CD4-positive, CD25-positive, alpha-beta regulatory T cell (primary cell): ENCODE measurements around the gene CPA3. TPM values are rescaled to one million over a fixed set of nuclear protein-coding genes. Genes with fewer than 3 reads are reported as not detected.

Experiments used
- ATAC-seq, 2 donors: fragments of 150-1000 bp; cut with Tn5 transposase; one replicate each; pipeline ENCODE4 v1.10.0; 2021; ENCODE audit warnings: low read depth in 2 of 2, moderate number of reproducible peaks in 2 of 2, moderate library complexity in 1 of 2
- DNase-seq, 3 donors: peaks; one replicate each; pipeline versions ENCODE4 v3.0.0 to v3.0.0-alpha.2; 2012 to 2022; ENCODE audit warnings: mixed read lengths in 1 of 3
- H3K27ac ChIP-seq: one replicate; pipeline ENCODE4 v1.7.0; 2013; ENCODE audit warnings: mild to moderate bottlenecking, low read length; ENCODE audit not compliant: insufficient read depth, poor library complexity, severe bottlenecking
- H3K27me3 ChIP-seq: one replicate; pipeline ENCODE4 v1.7.0; 2013; ENCODE audit warnings: low read length; ENCODE audit not compliant: control insufficient read depth, insufficient read depth
- H3K36me3 ChIP-seq: one replicate; pipeline ENCODE4 v1.7.0; 2013; ENCODE audit warnings: mild to moderate bottlenecking, low read length, moderate library complexity; ENCODE audit not compliant: control insufficient read depth, insufficient read depth
- H3K4me1 ChIP-seq: 2 replicates; pipeline ENCODE4 v1.7.0; 2013; ENCODE audit warnings: mild to moderate bottlenecking, low read length; ENCODE audit not compliant: insufficient read depth, control insufficient read depth, poor library complexity, severe bottlenecking
- H3K4me3 ChIP-seq: one replicate; pipeline ENCODE4 v1.7.0; 2013; ENCODE audit warnings: low read depth, mild to moderate bottlenecking, low read length, moderate library complexity
- H3K9me3 ChIP-seq, 2 experiments: 1 replicate in 1 of 2; 2 replicates in 1 of 2; pipeline ENCODE4 v1.7.0; 2013; ENCODE audit warnings: low read length in 2 of 2, mild to moderate bottlenecking in 1 of 2, moderate library complexity in 1 of 2; ENCODE audit not compliant: control insufficient read depth in 2 of 2
- H3K27ac Mint-ChIP-seq, 3 donors: one replicate each; pipeline ENCODE4 v1.8.0; 2020 to 2022; ENCODE audit warnings: mild to moderate bottlenecking in 3 of 3, mixed read lengths in 3 of 3, moderate library complexity in 2 of 3
- H3K27me3 Mint-ChIP-seq: one replicate; pipeline ENCODE4 v1.8.0; 2022; ENCODE audit warnings: mild to moderate bottlenecking, mixed read lengths
- H3K36me3 Mint-ChIP-seq: one replicate; pipeline ENCODE4 v1.8.0; 2020; ENCODE audit warnings: mixed read lengths
- H3K4me1 Mint-ChIP-seq, 4 donors: one replicate each; pipeline ENCODE4 v1.8.0; 2020 to 2022; ENCODE audit warnings: mixed read lengths in 4 of 4, mild to moderate bottlenecking in 1 of 4
- H3K4me3 Mint-ChIP-seq, 4 donors: one replicate each; pipeline ENCODE4 v1.8.0; 2020 to 2022; ENCODE audit warnings: mild to moderate bottlenecking in 4 of 4, mixed read lengths in 4 of 4, moderate library complexity in 3 of 4
- H3K9me3 Mint-ChIP-seq, 7 donors: one replicate each; pipeline ENCODE4 v1.8.0; 2020 to 2022; ENCODE audit warnings: mixed read lengths in 7 of 7, mild to moderate bottlenecking in 3 of 7, moderate library complexity in 2 of 7
- polyA plus RNA-seq, 4 donors: library from polyadenylated mRNA; unstranded; fragments of 300-500 nt; fragmentation: Illumina TruSeq; gene quantifications; one replicate each; pipeline ENCODE4 v1.2.3, GENCODE V29; 2021
- total RNA-seq: library from RNA; stranded (reverse); gene quantifications from one replicate; pipeline ENCODE4 v1.2.3, GENCODE V29; 2022

Gene CPA3
- total and polyA plus RNA-seq, 5 donors from 2014 or later = 1.1 TPM; not detected in 4

- Mint-ChIP-seq H3K9me3 (no peaks in the 10 kb centered on the region), H3K4me1 (no peaks in the 10 kb centered on the region), H3K4me3 (no peak overlapping the region), H3K27ac (no peak overlapping the region), H3K27me3 (peaks cover 18% of the 10 kb centered on the region), H3K36me3 (no peaks in the 10 kb centered on the region)
- no peaks in the 10 kb centered on the region for H3K36me3 ChIP-seq
- ATAC-seq (no peak), DNase-seq (no peak)
- H3K27ac ChIP-seq = no peak overlapping the region
- H3K4me3 ChIP-seq = no peak overlapping the region
- no peaks in the 10 kb centered on the region for H3K4me1 ChIP-seq
- H3K27me3 ChIP-seq = no peaks in the 10 kb centered on the region
- no peaks in the 10 kb centered on the region for H3K9me3 ChIP-seq
These were observed 1.3 kb upstream of the CPA3 start for GRCh38 chr3:148863814-148864213.

DNA sequence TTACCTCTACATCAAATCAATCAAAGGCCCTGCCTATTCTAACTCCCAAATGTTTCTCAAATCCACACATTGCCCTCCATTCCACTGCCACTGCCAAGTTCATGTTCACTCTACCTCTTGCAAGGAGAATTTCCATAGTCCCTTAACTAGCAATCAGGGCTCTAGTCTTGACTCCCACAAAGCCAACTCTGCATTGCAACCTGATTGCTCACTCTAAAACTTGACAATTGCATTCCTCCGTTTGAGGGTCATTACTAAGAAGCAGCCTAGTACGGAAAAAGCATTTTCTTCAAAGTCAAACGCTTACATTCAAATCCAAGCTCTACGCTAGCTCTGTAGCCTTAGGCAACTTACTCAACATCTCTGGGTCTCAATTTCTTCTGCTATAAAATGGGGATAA lies 1.2 kb downstream of the CPA3 start:
- H3K4me1 ChIP-seq = no peaks in the 10 kb centered on the region
- no peak for DNase-seq
- Mint-ChIP-seq H3K27me3 (peaks cover 18% of the 10 kb centered on the region), H3K4me1 (no peaks in the 10 kb centered on the region), H3K36me3 (no peaks in the 10 kb centered on the region), H3K27ac (no peak overlapping the region), H3K9me3 (peaks cover 0 to 2% (median 0%) of the 10 kb centered on the region in 7 donors), H3K4me3 (no peak overlapping the region)
- no peaks in the 10 kb centered on the region for H3K9me3 ChIP-seq
- ATAC-seq = no peak
- H3K4me3 ChIP-seq = no peak overlapping the region
- no peak overlapping the region for H3K27ac ChIP-seq
- no peaks in the 10 kb centered on the region for H3K27me3 ChIP-seq
- H3K36me3 ChIP-seq = no peaks in the 10 kb centered on the region

DNA sequence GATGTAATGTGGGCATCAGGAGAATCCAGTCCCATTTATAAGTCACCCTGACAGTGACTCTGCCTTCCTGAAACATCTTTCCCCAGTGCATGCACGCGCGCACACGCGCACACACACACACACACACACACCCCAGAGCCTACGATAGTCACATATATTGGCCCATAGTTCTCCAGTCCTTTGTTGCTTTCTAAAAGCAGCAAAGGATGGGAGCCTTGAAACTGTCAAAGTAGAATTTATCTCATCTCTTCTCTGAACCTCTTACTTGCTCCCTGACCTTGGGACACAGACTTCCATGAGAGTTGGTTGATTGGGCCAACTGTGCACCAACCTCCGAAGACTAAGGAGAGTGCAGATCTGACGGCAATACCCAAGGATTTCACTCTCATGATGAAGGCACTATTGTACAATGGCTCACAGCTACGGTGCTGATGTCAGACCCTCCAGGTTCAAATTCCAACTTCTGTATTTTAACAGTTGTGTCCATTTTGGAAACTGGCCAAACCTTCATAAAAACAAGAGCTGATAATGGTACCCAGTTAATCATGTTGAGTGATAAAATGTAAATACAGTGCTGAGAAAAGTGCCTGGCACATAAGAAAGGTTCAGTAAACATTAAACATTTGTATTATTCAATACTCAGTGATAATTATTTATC lies 8.3 kb downstream of the CPA3 start:
- DNase-seq (no peak), ATAC-seq (no peak)
- H3K9me3 ChIP-seq = no peaks in the 10 kb centered on the region
- Mint-ChIP-seq H3K36me3 (no peaks in the 10 kb centered on the region), H3K27ac (no peak overlapping the region), H3K9me3 (peaks cover 0 to 4% (median 0%) of the 10 kb centered on the region in 7 donors), H3K27me3 (peaks cover 19% of the 10 kb centered on the region), H3K4me3 (no peak overlapping the region), H3K4me1 (no peaks in the 10 kb centered on the region)
- no peaks in the 10 kb centered on the region for H3K36me3 ChIP-seq
- no peaks in the 10 kb centered on the region for H3K4me1 ChIP-seq
- H3K27me3 ChIP-seq = no peaks in the 10 kb centered on the region
- no peak overlapping the region for H3K4me3 ChIP-seq
- H3K27ac ChIP-seq = no peak overlapping the region

DNA sequence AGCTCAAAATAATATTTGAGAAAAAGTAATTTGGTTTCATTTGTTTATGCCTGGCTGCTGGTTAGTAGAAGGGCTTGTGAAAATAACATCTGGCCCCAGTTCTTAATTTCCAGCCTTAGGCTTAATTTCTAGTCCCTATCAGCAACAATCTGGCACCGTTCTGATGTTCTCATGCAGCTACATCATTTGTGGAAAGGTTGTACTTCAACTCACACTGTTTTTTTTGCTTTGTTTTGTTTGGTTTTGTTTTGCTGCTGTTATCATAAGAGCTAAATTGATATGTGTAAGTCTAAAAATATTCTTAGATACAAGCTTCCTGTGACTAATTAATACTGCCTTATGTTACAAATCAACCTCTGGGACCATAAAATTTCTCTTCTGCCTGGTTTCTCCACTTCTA lies 8.9 kb downstream of the CPA3 start:
- no peak overlapping the region for H3K27ac ChIP-seq
- Mint-ChIP-seq H3K27ac (no peak overlapping the region), H3K9me3 (peaks cover 0 to 4% (median 0%) of the 10 kb centered on the region in 7 donors), H3K4me3 (no peak overlapping the region), H3K27me3 (peaks cover 22% of the 10 kb centered on the region), H3K36me3 (no peaks in the 10 kb centered on the region), H3K4me1 (no peaks in the 10 kb centered on the region)
- DNase-seq (no peak), ATAC-seq (no peak)
- no peaks in the 10 kb centered on the region for H3K4me1 ChIP-seq
- no peak overlapping the region for H3K4me3 ChIP-seq
- no peaks in the 10 kb centered on the region for H3K27me3 ChIP-seq
- no peaks in the 10 kb centered on the region for H3K36me3 ChIP-seq
- H3K9me3 ChIP-seq = no peaks in the 10 kb centered on the region

- no peaks in the 10 kb centered on the region for H3K36me3 ChIP-seq
- no peak overlapping the region for H3K4me3 ChIP-seq
- H3K9me3 Mint-ChIP-seq = peaks cover 0 to 1% (median 0%) of the 10 kb centered on the region in 7 donors
- no peaks in the 10 kb centered on the region for H3K9me3 ChIP-seq
- no peak overlapping the region for H3K4me3 Mint-ChIP-seq
- H3K36me3 Mint-ChIP-seq = no peaks in the 10 kb centered on the region
- H3K4me1 ChIP-seq = no peaks in the 10 kb centered on the region
- no peak overlapping the region for H3K27ac ChIP-seq
- peaks cover 27% of the 10 kb centered on the region for H3K27me3 Mint-ChIP-seq
- no peak overlapping the region for H3K27ac Mint-ChIP-seq
- no peak for ATAC-seq
- no peaks in the 10 kb centered on the region for H3K4me1 Mint-ChIP-seq
- H3K27me3 ChIP-seq = no peaks in the 10 kb centered on the region
- no peak for DNase-seq
These were observed 13.0 kb downstream of the CPA3 start for GRCh38 chr3:148878095-148878494.

GRCh38 chr3:148879256-148879655 lies 14.2 kb downstream of the CPA3 start:
- no peak overlapping the region for H3K4me3 ChIP-seq
- no peak for ATAC-seq
- Mint-ChIP-seq H3K4me1 (no peaks in the 10 kb centered on the region), H3K36me3 (no peaks in the 10 kb centered on the region), H3K27me3 (peaks cover 22% of the 10 kb centered on the region), H3K4me3 (no peak overlapping the region), H3K9me3 (peaks cover 0 to 1% (median 0%) of the 10 kb centered on the region in 7 donors), H3K27ac (no peak overlapping the region)
- no peaks in the 10 kb centered on the region for H3K27me3 ChIP-seq
- no peak for DNase-seq
- no peaks in the 10 kb centered on the region for H3K36me3 ChIP-seq
- no peaks in the 10 kb centered on the region for H3K9me3 ChIP-seq
- no peaks in the 10 kb centered on the region for H3K4me1 ChIP-seq
- H3K27ac ChIP-seq = no peak overlapping the region

GRCh38 chr3:148880681-148881080 lies 15.6 kb downstream of the CPA3 start:
- Histone ChIP-seq H3K36me3 (no peaks in the 10 kb centered on the region), H3K4me1 (no peaks in the 10 kb centered on the region), H3K27ac (no peak overlapping the region), H3K9me3 (no peaks in the 10 kb centered on the region), H3K4me3 (no peak overlapping the region), H3K27me3 (no peaks in the 10 kb centered on the region)
- Mint-ChIP-seq H3K27ac (no peak overlapping the region), H3K36me3 (no peaks in the 10 kb centered on the region), H3K4me3 (no peak overlapping the region), H3K9me3 (peaks cover 0 to 1% (median 0%) of the 10 kb centered on the region in 7 donors), H3K27me3 (peaks cover 21% of the 10 kb centered on the region), H3K4me1 (no peaks in the 10 kb centered on the region)
- ATAC-seq (no peak), DNase-seq (peak in 1 of 3 donors; percentile 12)

- ATAC-seq (no peak), DNase-seq (no peak)
- Mint-ChIP-seq H3K27me3 (peaks cover 21% of the 10 kb centered on the region), H3K4me3 (no peak overlapping the region), H3K9me3 (peaks cover 0 to 1% (median 0%) of the 10 kb centered on the region in 7 donors), H3K4me1 (no peaks in the 10 kb centered on the region), H3K36me3 (no peaks in the 10 kb centered on the region), H3K27ac (no peak overlapping the region)
- no peaks in the 10 kb centered on the region for H3K9me3 ChIP-seq
- no peaks in the 10 kb centered on the region for H3K27me3 ChIP-seq
- no peaks in the 10 kb centered on the region for H3K36me3 ChIP-seq
- H3K4me3 ChIP-seq = no peak overlapping the region
- no peaks in the 10 kb centered on the region for H3K4me1 ChIP-seq
- no peak overlapping the region for H3K27ac ChIP-seq
These were observed 16.2 kb downstream of the CPA3 start for GRCh38 chr3:148881286-148881685.
